ENCODE data around the gene ACTL10.

GRCh38 chr20:33658929-33659328 is 7.8 kb upstream of the ACTL10 start:
- TF ChIP-seq EP300 (IDR thresholded peaks at IDR 0.05) (no peak), POLR2A (IDR thresholded peaks at IDR 0.05) (no peak)
